ENCODE data around the gene KCTD3. TPM values are rescaled to one million over a fixed set of nuclear protein-coding genes. Genes with fewer than 3 reads are reported as not detected.

KCTD3 gene
- total RNA-seq, 4 donors from 2014 or later: 41.4 to 66.4 (median 52.3) TPM

- Histone ChIP-seq H3K36me3 (no peaks in the 10 kb centered on the region), H3K27ac (no peak overlapping the region), H3K4me1 (no peaks in the 10 kb centered on the region), H3K27me3 (no peaks in the 10 kb centered on the region), H3K4me3 (replicated peaks in 1 of 3) (no peak overlapping the region), H3K9me3 (no peaks in the 10 kb centered on the region)
- 49 to 52% methylated on average over 9 of the region's 9 CpGs for WGBS, 2 donors
- no peak for TF ChIP-seq POLR2A (IDR thresholded peaks at IDR 0.05)
- TF ChIP-seq, protein P1, sequence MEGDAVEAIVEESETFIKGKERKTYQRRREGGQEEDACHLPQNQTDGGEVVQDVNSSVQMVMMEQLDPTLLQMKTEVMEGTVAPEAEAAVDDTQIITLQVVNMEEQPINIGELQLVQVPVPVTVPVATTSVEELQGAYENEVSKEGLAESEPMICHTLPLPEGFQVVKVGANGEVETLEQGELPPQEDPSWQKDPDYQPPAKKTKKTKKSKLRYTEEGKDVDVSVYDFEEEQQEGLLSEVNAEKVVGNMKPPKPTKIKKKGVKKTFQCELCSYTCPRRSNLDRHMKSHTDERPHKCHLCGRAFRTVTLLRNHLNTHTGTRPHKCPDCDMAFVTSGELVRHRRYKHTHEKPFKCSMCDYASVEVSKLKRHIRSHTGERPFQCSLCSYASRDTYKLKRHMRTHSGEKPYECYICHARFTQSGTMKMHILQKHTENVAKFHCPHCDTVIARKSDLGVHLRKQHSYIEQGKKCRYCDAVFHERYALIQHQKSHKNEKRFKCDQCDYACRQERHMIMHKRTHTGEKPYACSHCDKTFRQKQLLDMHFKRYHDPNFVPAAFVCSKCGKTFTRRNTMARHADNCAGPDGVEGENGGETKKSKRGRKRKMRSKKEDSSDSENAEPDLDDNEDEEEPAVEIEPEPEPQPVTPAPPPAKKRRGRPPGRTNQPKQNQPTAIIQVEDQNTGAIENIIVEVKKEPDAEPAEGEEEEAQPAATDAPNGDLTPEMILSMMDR (IDR thresholded peaks at IDR 0.05): no peak
- DNase-seq: no peak
- intact Hi-C loops (cut with DNase I): no loop called here
Observed at GRCh38 chr1:215650446-215651149, 83.5 kb downstream of the KCTD3 start.

DNA sequence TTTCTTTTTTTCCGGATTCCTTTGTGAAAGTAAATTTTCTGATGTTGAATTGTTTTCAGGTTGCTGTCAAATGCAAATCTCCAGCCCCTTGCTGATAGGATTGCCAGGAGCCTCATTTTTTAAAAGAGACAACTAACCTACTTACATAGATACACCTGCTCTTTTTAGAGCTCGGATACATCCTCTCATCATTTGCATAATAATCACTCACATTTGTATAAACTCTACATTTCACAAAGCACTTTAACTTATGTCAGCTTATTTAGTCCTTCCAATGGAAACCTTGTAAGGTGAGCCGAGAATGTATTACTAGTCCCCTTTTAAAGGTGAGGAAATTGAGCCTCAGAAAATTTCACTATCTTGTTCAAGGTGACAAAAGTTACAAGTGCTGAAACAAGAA, 84.8 kb downstream of the KCTD3 start:
- H3K4me3 ChIP-seq (replicated peaks in 1 of 3): no peak overlapping the region
- no peaks in the 10 kb centered on the region for H3K4me1 ChIP-seq
- intact Hi-C loops (cut with DNase I): no loop called here
- H3K27me3 ChIP-seq: no peaks in the 10 kb centered on the region
- no peaks in the 10 kb centered on the region for H3K9me3 ChIP-seq
- H3K27ac ChIP-seq: no peak overlapping the region
- no peak for DNase-seq
- WGBS, 2 donors: 62 to 68% methylated on average over 3 of the region's 3 CpGs
- no peaks in the 10 kb centered on the region for H3K36me3 ChIP-seq
- no peak for TF ChIP-seq POLR2A (IDR thresholded peaks at IDR 0.05)
- TF ChIP-seq, protein P1 (IDR thresholded peaks at IDR 0.05): no peak

- intact Hi-C loops (cut with DNase I): no loop called here
- no peaks in the 10 kb centered on the region for H3K4me1 ChIP-seq
- DNase-seq: no peak
- no peaks in the 10 kb centered on the region for H3K27me3 ChIP-seq
- H3K4me3 ChIP-seq (replicated peaks in 1 of 3): no peak overlapping the region
- H3K27ac ChIP-seq: no peak overlapping the region
- TF ChIP-seq, protein P1 (IDR thresholded peaks at IDR 0.05): no peak
- no peak for TF ChIP-seq POLR2A (IDR thresholded peaks at IDR 0.05)
- no peaks in the 10 kb centered on the region for H3K36me3 ChIP-seq
- no peaks in the 10 kb centered on the region for H3K9me3 ChIP-seq
- 56 to 69% methylated on average over 1 of the region's 1 CpG for WGBS, 2 donors
Observed at GRCh38 chr1:215652371-215652770, 85.3 kb downstream of the KCTD3 start.

GRCh38 chr1:215657047-215657446, 89.9 kb downstream of the KCTD3 start:
- 88 to 93% methylated on average over 4 of the region's 4 CpGs for WGBS, 2 donors
- no peak overlapping the region for H3K4me3 ChIP-seq (replicated peaks in 1 of 3)
- no peak for DNase-seq
- H3K36me3 ChIP-seq: no peaks in the 10 kb centered on the region
- intact Hi-C loops (cut with DNase I): no loop called here
- no peaks in the 10 kb centered on the region for H3K27me3 ChIP-seq
- no peak overlapping the region for H3K27ac ChIP-seq
- TF ChIP-seq, protein P1 (IDR thresholded peaks at IDR 0.05): no peak
- TF ChIP-seq POLR2A (IDR thresholded peaks at IDR 0.05): no peak
- H3K4me1 ChIP-seq: no peaks in the 10 kb centered on the region
- H3K9me3 ChIP-seq: no peaks in the 10 kb centered on the region

GRCh38 chr1:215660259-215660658, 93.2 kb downstream of the KCTD3 start:
- H3K4me1 ChIP-seq: no peaks in the 10 kb centered on the region
- no peaks in the 10 kb centered on the region for H3K27me3 ChIP-seq
- H3K27ac ChIP-seq: no peak overlapping the region
- no peaks in the 10 kb centered on the region for H3K36me3 ChIP-seq
- no peaks in the 10 kb centered on the region for H3K9me3 ChIP-seq
- intact Hi-C loops (cut with DNase I): no loop called here
- H3K4me3 ChIP-seq (replicated peaks in 1 of 3): no peak overlapping the region
- no peak for DNase-seq
- TF ChIP-seq POLR2A (IDR thresholded peaks at IDR 0.05): no peak
- TF ChIP-seq, protein P1 (IDR thresholded peaks at IDR 0.05): no peak

All from thyroid gland (tissue), 4 donors.